HG03575 (cell line): Measurements from ENCODE around the gene MBD3L2.
"Not testable (repeated sequence)": the region's sequence is repeated elsewhere in the genome, so short reads cannot be mapped to it uniquely, and the experiment has no call there.

Experiments
- ATAC-seq: cut with Tn5 transposase; IDR thresholded peaks from one replicate; pipeline ENCODE4 v1.9.1; 2021; ENCODE audit not compliant: unreplicated experiment, insufficient number of reproducible peaks, low FRiP score; ENCODE audit errors: extremely low read depth

MBD3L2 gene

GRCh38 chr19:7049021-7049420 lies at the start of gene MBD3L2:
MBD3L2 (plus strand) TSS chr19:7049321; CDS start chr19:7049374, 53 bp downstream.
- not testable (repeated sequence) for ATAC-seq

GRCh38 chr19:6999933-7000332 lies 49.2 kb upstream of the MBD3L2 start:
- ATAC-seq, result no peak

- no peak for ATAC-seq
Measured at GRCh38 chr19:7000333-7000732, 48.8 kb upstream of the MBD3L2 start.

GRCh38 chr19:7000816-7001215 lies 48.3 kb upstream of the MBD3L2 start:
- ATAC-seq, result no peak

- no peak for ATAC-seq
Measured at GRCh38 chr19:7004313-7004931, 44.7 kb upstream of the MBD3L2 start.

- ATAC-seq, result no peak
Measured at GRCh38 chr19:7006135-7006704, 42.9 kb upstream of the MBD3L2 start.

- no peak for ATAC-seq
Measured at GRCh38 chr19:7007859-7008258, 41.3 kb upstream of the MBD3L2 start.

GRCh38 chr19:7010722-7011593 lies 38.2 kb upstream of the MBD3L2 start:
- ATAC-seq, result no peak

GRCh38 chr19:7013678-7014077 lies 35.4 kb upstream of the MBD3L2 start:
- no peak for ATAC-seq

- ATAC-seq, result no peak
Measured at GRCh38 chr19:7018828-7019227, 30.3 kb upstream of the MBD3L2 start.

GRCh38 chr19:7021331-7021730 lies 27.8 kb upstream of the MBD3L2 start, which contains the start of gene MBD3L2B:
MBD3L2B (minus strand) TSS chr19:7021431; CDS start chr19:7021397, 34 bp downstream.
- not testable (repeated sequence) for ATAC-seq

- ATAC-seq, result not testable (repeated sequence)
Measured at GRCh38 chr19:7028790-7029189, 20.3 kb upstream of the MBD3L2 start.

GRCh38 chr19:7030278-7030677 lies 18.8 kb upstream of the MBD3L2 start, which contains the start of gene MBD3L5:
MBD3L5 (plus strand) TSS chr19:7030578; CDS start chr19:7030612, 34 bp downstream.
- not testable (repeated sequence) for ATAC-seq

GRCh38 chr19:7040079-7040478 lies 9.0 kb upstream of the MBD3L2 start, which contains the start of gene MBD3L4:
MBD3L4 (minus strand) TSS chr19:7040179; CDS start chr19:7040144, 35 bp downstream.
- not testable (repeated sequence) for ATAC-seq

- not testable (repeated sequence) for ATAC-seq
Measured at GRCh38 chr19:7041563-7041962, 7.6 kb upstream of the MBD3L2 start.

- ATAC-seq, result not testable (repeated sequence)
Measured at GRCh38 chr19:7051421-7051820, 2.3 kb downstream of the MBD3L2 start.

GRCh38 chr19:7052896-7053295 lies 3.8 kb downstream of the MBD3L2 start:
- ATAC-seq, result not testable (repeated sequence)

- not testable (repeated sequence) for ATAC-seq
Measured at GRCh38 chr19:7054635-7055368, 5.7 kb downstream of the MBD3L2 start.

- not testable (repeated sequence) for ATAC-seq
Measured at GRCh38 chr19:7055679-7056078, 6.6 kb downstream of the MBD3L2 start.
